ENCODE data around the gene CCDC188. TPM values are rescaled to one million over a fixed set of nuclear protein-coding genes. Genes with fewer than 3 reads are reported as not detected.

The CCDC188 gene
- total RNA-seq, 1 experiment from 2014 or later: not detected

DNA sequence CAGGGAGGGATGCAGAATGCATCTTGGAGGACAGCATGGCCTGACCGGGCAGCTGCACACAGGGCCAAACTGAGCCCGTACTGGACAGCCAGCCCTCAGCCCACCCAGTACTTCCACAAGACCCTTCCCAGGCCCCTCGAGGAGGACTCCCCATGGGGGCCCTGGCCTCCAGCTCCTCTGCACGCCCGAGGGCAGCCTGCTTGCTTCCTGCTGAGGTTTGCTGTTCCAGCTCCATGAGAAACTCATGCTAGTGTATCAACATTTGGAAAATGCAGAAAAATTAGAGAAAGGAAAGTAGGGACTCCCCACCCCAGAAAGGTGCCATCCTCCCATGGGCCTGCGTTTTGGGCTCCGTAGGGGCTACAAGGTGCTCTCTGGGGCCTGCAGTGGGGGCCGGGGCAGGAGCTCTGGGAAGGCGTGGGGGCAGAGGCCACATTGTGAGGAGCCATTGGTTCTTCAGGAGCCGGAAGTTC is 21.3 kb upstream of the CCDC188 start:
- H3K4me3 Mint-ChIP-seq: no peak overlapping the region
- DNase-seq (ENCODE audit: low spot score) (no peak), ATAC-seq (no peak)
- H3K27ac Mint-ChIP-seq: no peak overlapping the region
- H3K36me3 Mint-ChIP-seq: no peaks in the 10 kb centered on the region
- TF ChIP-seq ATF1 (CRISPR knock-in tag; IDR thresholded peaks at IDR 0.05) (no peak), ZNF232 (CRISPR knock-in tag; IDR thresholded peaks at IDR 0.05) (no peak), FOXJ3 (CRISPR knock-in tag; IDR thresholded peaks at IDR 0.05; ENCODE audit: borderline replicate concordance) (no peak)
- TF ChIP-seq, protein P1, sequence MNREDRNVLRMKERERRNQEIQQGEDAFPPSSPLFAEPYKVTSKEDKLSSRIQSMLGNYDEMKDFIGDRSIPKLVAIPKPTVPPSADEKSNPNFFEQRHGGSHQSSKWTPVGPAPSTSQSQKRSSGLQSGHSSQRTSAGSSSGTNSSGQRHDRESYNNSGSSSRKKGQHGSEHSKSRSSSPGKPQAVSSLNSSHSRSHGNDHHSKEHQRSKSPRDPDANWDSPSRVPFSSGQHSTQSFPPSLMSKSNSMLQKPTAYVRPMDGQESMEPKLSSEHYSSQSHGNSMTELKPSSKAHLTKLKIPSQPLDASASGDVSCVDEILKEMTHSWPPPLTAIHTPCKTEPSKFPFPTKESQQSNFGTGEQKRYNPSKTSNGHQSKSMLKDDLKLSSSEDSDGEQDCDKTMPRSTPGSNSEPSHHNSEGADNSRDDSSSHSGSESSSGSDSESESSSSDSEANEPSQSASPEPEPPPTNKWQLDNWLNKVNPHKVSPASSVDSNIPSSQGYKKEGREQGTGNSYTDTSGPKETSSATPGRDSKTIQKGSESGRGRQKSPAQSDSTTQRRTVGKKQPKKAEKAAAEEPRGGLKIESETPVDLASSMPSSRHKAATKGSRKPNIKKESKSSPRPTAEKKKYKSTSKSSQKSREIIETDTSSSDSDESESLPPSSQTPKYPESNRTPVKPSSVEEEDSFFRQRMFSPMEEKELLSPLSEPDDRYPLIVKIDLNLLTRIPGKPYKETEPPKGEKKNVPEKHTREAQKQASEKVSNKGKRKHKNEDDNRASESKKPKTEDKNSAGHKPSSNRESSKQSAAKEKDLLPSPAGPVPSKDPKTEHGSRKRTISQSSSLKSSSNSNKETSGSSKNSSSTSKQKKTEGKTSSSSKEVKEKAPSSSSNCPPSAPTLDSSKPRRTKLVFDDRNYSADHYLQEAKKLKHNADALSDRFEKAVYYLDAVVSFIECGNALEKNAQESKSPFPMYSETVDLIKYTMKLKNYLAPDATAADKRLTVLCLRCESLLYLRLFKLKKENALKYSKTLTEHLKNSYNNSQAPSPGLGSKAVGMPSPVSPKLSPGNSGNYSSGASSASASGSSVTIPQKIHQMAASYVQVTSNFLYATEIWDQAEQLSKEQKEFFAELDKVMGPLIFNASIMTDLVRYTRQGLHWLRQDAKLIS (CRISPR knock-in tag; IDR thresholded peaks at IDR 0.05; ENCODE audit: borderline replicate concordance): no peak
- no peaks in the 10 kb centered on the region for H3K9me3 Mint-ChIP-seq
- no peaks in the 10 kb centered on the region for H3K27me3 Mint-ChIP-seq (ENCODE audit: low read depth)
- ChIA-PET POLR2A (no interaction called here), CTCF (interaction anchor here (1.7 kb wide), 1 partner anchor 23 kb away, joined by 3 read pairs; no protein-coding TSS in a partner anchor)
- no peaks in the 10 kb centered on the region for H3K4me1 Mint-ChIP-seq

DNA sequence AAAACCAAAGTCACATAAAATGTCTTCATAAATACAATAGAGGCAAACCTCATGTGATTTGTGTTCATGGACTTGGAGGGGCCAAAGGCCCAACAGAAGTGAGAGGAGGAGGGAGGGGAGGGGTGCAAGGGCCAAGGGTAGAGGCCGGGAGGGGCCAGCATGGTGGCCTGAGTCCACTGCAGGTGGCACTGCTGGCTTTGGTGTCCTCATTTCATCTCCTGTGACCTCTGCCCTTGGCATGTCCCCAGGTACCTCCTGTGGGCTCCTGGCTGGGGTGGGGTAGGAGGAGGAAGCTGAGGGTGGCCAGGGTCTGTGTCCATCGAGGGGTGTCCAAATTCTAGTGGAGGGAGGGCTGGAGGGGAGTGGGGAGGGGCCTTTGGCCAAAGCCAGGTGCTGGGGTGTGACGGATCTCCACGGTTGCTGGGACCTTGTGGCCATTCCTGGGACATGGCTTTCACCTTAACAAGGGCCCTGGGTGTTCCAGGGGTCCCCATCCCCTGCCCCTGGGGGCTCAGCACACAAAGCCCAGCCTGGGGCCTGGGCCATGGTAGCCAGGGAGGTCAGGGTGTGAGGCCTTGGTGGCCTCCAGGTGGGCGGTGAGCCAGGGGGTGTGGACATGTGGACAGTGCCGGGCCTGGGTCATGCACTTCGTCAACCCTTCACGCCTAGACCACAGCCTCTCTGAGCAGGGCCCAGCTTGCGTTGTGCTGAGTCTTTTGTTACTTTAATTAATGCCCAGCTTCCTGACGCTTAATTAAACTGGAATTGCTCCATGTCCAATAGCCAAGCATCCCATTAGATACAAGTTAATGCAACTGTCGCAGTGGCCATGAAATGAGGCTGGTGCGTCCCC is 20.7 kb upstream of the CCDC188 start:
- no peaks in the 10 kb centered on the region for H3K9me3 Mint-ChIP-seq
- H3K4me1 Mint-ChIP-seq: no peaks in the 10 kb centered on the region
- no peak overlapping the region for H3K4me3 Mint-ChIP-seq
- ChIA-PET POLR2A (no interaction called here), CTCF (interaction anchor here (1.2 to 1.4 kb wide), 2 partner anchors 14 to 67 kb away, joined by 3 read pairs; no protein-coding TSS in a partner anchor)
- no peak for ATAC-seq
- H3K36me3 Mint-ChIP-seq: no peaks in the 10 kb centered on the region
- DNase-seq (ENCODE audit: low spot score): no peak
- TF ChIP-seq FOXP1 (CRISPR knock-in tag; IDR thresholded peaks at IDR 0.05; ENCODE audit: borderline replicate concordance) (no peak), ZNF219 (CRISPR knock-in tag; IDR thresholded peaks at IDR 0.05; ENCODE audit: borderline replicate concordance) (no peak), ZNF317 (CRISPR knock-in tag; IDR thresholded peaks at IDR 0.05; ENCODE audit: borderline replicate concordance, low read depth) (no peak), JAZF1 (CRISPR knock-in tag; IDR thresholded peaks at IDR 0.05) (no peak), ZNF263 (CRISPR knock-in tag; IDR thresholded peaks at IDR 0.05; ENCODE audit: low read depth) (no peak), NFE2L1 (CRISPR knock-in tag; IDR thresholded peaks at IDR 0.05) (no peak), SMAD4 (CRISPR knock-in tag; IDR thresholded peaks at IDR 0.05) (no peak), SMAD3 (CRISPR knock-in tag; IDR thresholded peaks at IDR 0.05; ENCODE audit: borderline replicate concordance) (no peak)
- TF ChIP-seq, protein P2, sequence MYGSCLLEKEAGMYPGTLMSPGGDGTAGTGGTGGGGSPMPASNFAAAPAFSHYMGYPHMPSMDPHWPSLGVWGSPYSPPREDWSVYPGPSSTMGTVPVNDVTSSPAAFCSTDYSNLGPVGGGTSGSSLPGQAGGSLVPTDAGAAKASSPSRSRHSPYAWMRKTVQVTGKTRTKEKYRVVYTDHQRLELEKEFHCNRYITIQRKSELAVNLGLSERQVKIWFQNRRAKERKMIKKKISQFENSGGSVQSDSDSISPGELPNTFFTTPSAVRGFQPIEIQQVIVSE (CRISPR knock-in tag; IDR thresholded peaks at IDR 0.05; ENCODE audit: borderline replicate concordance): no peak
- TF ChIP-seq, protein P3, sequence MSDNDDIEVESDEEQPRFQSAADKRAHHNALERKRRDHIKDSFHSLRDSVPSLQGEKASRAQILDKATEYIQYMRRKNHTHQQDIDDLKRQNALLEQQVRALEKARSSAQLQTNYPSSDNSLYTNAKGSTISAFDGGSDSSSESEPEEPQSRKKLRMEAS (CRISPR knock-in tag; IDR thresholded peaks at IDR 0.05): no peak
- TF ChIP-seq, protein P4, sequence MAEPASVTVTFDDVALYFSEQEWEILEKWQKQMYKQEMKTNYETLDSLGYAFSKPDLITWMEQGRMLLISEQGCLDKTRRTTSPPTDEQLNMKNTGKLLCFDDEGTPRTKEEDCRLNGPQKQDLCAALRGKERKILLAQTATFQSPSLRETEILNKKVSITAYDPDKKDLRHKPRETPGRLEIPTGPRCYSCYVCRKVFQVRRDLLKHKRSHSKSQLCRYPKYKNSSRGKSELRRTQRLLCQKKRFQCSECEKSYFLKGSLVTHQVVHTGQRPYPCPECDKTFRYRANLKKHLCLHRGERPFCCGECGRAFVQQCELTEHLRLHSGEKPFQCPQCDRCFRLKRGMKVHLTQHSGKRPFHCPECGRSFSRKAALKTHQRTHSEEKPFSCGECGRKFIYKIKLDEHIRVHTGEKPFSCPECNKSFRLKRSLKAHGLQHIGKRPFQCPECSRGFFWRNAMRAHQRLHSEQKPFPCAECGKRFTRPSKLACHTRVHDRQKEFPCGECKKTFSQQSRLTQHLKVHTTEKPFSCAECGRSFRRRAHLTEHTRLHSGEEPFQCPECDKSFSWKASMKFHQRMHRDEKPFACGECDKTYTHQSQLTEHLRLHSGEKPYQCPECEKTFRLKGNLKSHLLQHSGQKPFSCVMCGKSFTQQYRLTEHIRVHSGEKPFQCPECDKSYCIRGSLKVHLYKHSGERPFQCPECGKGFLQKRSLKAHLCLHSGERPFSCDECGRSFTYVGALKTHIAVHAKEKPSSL (CRISPR knock-in tag; conservative IDR thresholded peaks at IDR 0.05): no peak
- TF ChIP-seq, protein P5, sequence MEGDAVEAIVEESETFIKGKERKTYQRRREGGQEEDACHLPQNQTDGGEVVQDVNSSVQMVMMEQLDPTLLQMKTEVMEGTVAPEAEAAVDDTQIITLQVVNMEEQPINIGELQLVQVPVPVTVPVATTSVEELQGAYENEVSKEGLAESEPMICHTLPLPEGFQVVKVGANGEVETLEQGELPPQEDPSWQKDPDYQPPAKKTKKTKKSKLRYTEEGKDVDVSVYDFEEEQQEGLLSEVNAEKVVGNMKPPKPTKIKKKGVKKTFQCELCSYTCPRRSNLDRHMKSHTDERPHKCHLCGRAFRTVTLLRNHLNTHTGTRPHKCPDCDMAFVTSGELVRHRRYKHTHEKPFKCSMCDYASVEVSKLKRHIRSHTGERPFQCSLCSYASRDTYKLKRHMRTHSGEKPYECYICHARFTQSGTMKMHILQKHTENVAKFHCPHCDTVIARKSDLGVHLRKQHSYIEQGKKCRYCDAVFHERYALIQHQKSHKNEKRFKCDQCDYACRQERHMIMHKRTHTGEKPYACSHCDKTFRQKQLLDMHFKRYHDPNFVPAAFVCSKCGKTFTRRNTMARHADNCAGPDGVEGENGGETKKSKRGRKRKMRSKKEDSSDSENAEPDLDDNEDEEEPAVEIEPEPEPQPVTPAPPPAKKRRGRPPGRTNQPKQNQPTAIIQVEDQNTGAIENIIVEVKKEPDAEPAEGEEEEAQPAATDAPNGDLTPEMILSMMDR (IDR thresholded peaks at IDR 0.05): no peak
- no peak overlapping the region for H3K27ac Mint-ChIP-seq
- H3K27me3 Mint-ChIP-seq (ENCODE audit: low read depth): no peaks in the 10 kb centered on the region

Data from WTC11 (cell line).